K562 (cell line): Measurements from ENCODE around the gene OXLD1. TPM values are rescaled to one million over a fixed set of nuclear protein-coding genes. Genes with fewer than 3 reads are reported as not detected.

Experiments
- ATAC-seq: fragments of 200-7000 bp; cut with Tn5 transposase; 3 replicates; pipeline ENCODE4 v1.9.1; 2020; ENCODE audit warnings: moderate library complexity
- BruUV-seq: library from RNA; stranded (reverse); fragments of 400-500 nt; replicated peaks from 2 replicates; lab custom pipeline; 2021; lab: Mats Ljungman, UMichigan
- CTCF ChIA-PET: fragments of 300-600 bp; formaldehyde crosslinking; extraction: SDS; loops from one replicate; lab custom pipeline; 2021; ENCODE audit warnings: low intra/inter-chr PET ratio; lab: Yijun Ruan, JAX
- POLR2A ChIA-PET: fragments of 300-600, 350-650 bp; sonication (Branson Sonifier 250); formaldehyde crosslinking; extraction: SDS; loops from one replicate; lab custom pipeline; 2021; ENCODE audit warnings: antibody characterized with exemption, inconsistent platforms; lab: Yijun Ruan, JAX
- DNase-seq, 4 experiments: peaks; one replicate each; pipeline versions ENCODE4 v3.0.0 to v3.0.0-alpha.2; 2011 to 2018; ENCODE audit warnings: low spot score in 3 of 4, mixed read lengths in 3 of 4; ENCODE audit errors: extremely low read depth in 1 of 4
- FAIRE-seq: peaks from 2 replicates; lab custom pipeline; 2011; peaks lifted over from hg19 to GRCh38; lab: Jason Lieb, UNC
- H2AFZ ChIP-seq: 2 replicates; pipeline ENCODE4 v1.6.0; 2011; ENCODE audit warnings: low read depth, low read length, control low read depth, inconsistent platforms
- H3K27ac ChIP-seq: fragments of 200-600 bp; 3 replicates; pipeline ENCODE4 v1.8.0; 2011; ENCODE audit warnings: low read depth, mild to moderate bottlenecking, control low read depth, inconsistent platforms, low read length, moderate library complexity, mixed read lengths; ENCODE audit errors: extremely low read depth
- H3K27me3 ChIP-seq, 2 experiments: fragments of 300-600 bp in 1 of 2; 2 replicates in 1 of 2; 3 replicates in 1 of 2; pipeline versions ENCODE4 v1.6.0 to v1.8.0; 2011; ENCODE audit warnings: inconsistent platforms in 2 of 2, low read length in 2 of 2, mild to moderate bottlenecking in 1 of 2, mixed read lengths in 1 of 2, moderate library complexity in 1 of 2; ENCODE audit not compliant: control insufficient read depth in 2 of 2, insufficient read depth in 2 of 2
- H3K36me3 ChIP-seq: fragments of 300-600 bp; 3 replicates; pipeline ENCODE4 v1.8.0; 2011; ENCODE audit warnings: mild to moderate bottlenecking, low read length, inconsistent platforms; ENCODE audit not compliant: control insufficient read depth, insufficient read depth
- H3K4me1 ChIP-seq, 2 experiments: fragments of 200-600 bp in 1 of 2; replicated peaks in 1 of 2; 2 replicates in 1 of 2; 3 replicates in 1 of 2; pipeline versions ENCODE4 v1.5.1 to v1.8.0; 2011; ENCODE audit warnings: inconsistent platforms in 2 of 2, low read length in 2 of 2, mild to moderate bottlenecking in 1 of 2, mixed read lengths in 1 of 2, moderate library complexity in 1 of 2; ENCODE audit not compliant: control insufficient read depth in 2 of 2, insufficient read depth in 2 of 2
- H3K4me2 ChIP-seq: 2 replicates; pipeline ENCODE4 v1.6.1; 2011; ENCODE audit warnings: low read length, control low read depth, inconsistent platforms, mixed read lengths; ENCODE audit not compliant: insufficient read depth
- H3K4me3 ChIP-seq: fragments of 200-600 bp; sonication (generic), shearing (Covaris generic); 2 replicates; pipeline ENCODE4 v1.5.1; 2016; ENCODE audit warnings: control low read depth, inconsistent platforms
- H3K79me2 ChIP-seq: fragments of 200-600 bp; 3 replicates; pipeline ENCODE4 v1.8.0; 2011; ENCODE audit warnings: low read length, inconsistent platforms; ENCODE audit not compliant: control insufficient read depth, insufficient read depth
- H3K9ac ChIP-seq, 2 experiments: 2 replicates each; pipeline versions ENCODE4 v1.6.0 to v1.6.1; 2011; ENCODE audit warnings: low read depth in 2 of 2, low read length in 2 of 2, control low read depth in 1 of 2, inconsistent platforms in 1 of 2, mild to moderate bottlenecking in 1 of 2, mixed read lengths in 1 of 2; ENCODE audit not compliant: insufficient read depth in 1 of 2
- H3K9me1 ChIP-seq: one replicate; pipeline ENCODE4 v1.6.0; 2011; ENCODE audit warnings: inconsistent platforms, mild to moderate bottlenecking, low read length, moderate library complexity; ENCODE audit not compliant: control insufficient read depth, insufficient read depth
- H3K9me3 ChIP-seq: replicated peaks from 2 replicates; pipeline ENCODE4 v1.5.1; 2011; ENCODE audit warnings: low read depth, low read length, inconsistent platforms; ENCODE audit not compliant: control insufficient read depth, insufficient read depth
- H4K20me1 ChIP-seq: replicated peaks from 2 replicates; pipeline ENCODE4 v1.6.1; 2011; ENCODE audit warnings: low read length, inconsistent platforms, mixed read lengths; ENCODE audit not compliant: control insufficient read depth, insufficient read depth
- AFF1 ChIP-seq, 2 experiments: fragments of 450-650 bp; IDR thresholded peaks; 2 replicates each; pipeline ENCODE4 v1.6.1; 2018; ENCODE audit warnings: mild to moderate bottlenecking in 2 of 2, low read depth in 1 of 2; ENCODE audit not compliant: partially characterized antibody in 2 of 2
- CCNT2 ChIP-seq: IDR thresholded peaks from 2 replicates; pipeline ENCODE4 v1.6.1; 2011; ENCODE audit warnings: borderline replicate concordance, low read depth, mild to moderate bottlenecking, moderate library complexity, mixed read lengths, low read length; ENCODE audit not compliant: insufficient read length; ENCODE audit errors: extremely low read depth
- CREB1 ChIP-seq, 2 experiments: sonication (generic) in 1 of 2; formaldehyde crosslinking in 1 of 2; IDR thresholded peaks; 2 replicates each; pipeline versions ENCODE4 v1.6.1 to v1.8.0; 2012 to 2022; ENCODE audit warnings: inconsistent platforms in 1 of 2, mild to moderate bottlenecking in 1 of 2, missing genetic modification reagents in 1 of 2, moderate library complexity in 1 of 2
- HNRNPLL ChIP-seq: fragments of 200-400 bp; formaldehyde crosslinking; IDR thresholded peaks from 2 replicates; pipeline ENCODE4 v1.6.1; 2017; ENCODE audit warnings: low read length, low read depth, mild to moderate bottlenecking; ENCODE audit not compliant: poor library complexity, severe bottlenecking
- PKNOX1 ChIP-seq: fragments of 450-650 bp; IDR thresholded peaks from 2 replicates; pipeline ENCODE4 v1.6.1; 2016
- SUPT5H ChIP-seq: fragments of 450-650 bp; IDR thresholded peaks from 2 replicates; pipeline ENCODE4 v1.6.1; 2016
- TSC22D4 ChIP-seq: fragments of 450-650 bp; IDR thresholded peaks from 2 replicates; pipeline ENCODE4 v1.6.1; 2016; ENCODE audit warnings: missing genetic modification characterization, missing biosample characterization, control low read depth
- WGBS: fragments of 100-300 bp; shearing (Covaris generic); methylation state at CpG from one replicate; pipeline ENCODE4 v1.1.6; 2016; ENCODE audit warnings: low coverage, mixed read lengths; ENCODE audit not compliant: insufficient coverage; ENCODE audit errors: missing lambda C conversion rate; 5-methylcytosine and 5-hydroxymethylcytosine counted together
- in situ Hi-C: fragments of 300-500 bp; cut with MboI; formaldehyde crosslinking; loops from 4 replicates; pipeline ENCODE4 v1.15.0; 2018; ENCODE audit warnings: inconsistent platforms, mixed read lengths
- intact Hi-C: fragments of 100-400 bp; cut with micrococcal nuclease; formaldehyde crosslinking; loops from 2 replicates; pipeline ENCODE4 v1.14.2; 2022
- polyA plus RNA-seq, 8 experiments: library from polyadenylated mRNA; depleted of rRNA in 4 of 8; stranded (reverse) in 5 of 8; unstranded in 3 of 8; fragments of >200 nt; fragmentation: Nextera tagmentation in 2 of 8; fragmentation: Illumina TruSeq in 1 of 8; extraction: Ambion mirVana in 2 of 8; extraction: Trizol in 1 of 8; gene quantifications; 2 replicates each; pipeline versions ENCODE4 v1.2.1 to v1.2.3, GENCODE V29; 2011 to 2014; ENCODE audit warnings: inconsistent platforms in 1 of 8, missing spikeins in 1 of 8
- total RNA-seq, 7 experiments: library from RNA; depleted of rRNA in 6 of 7; stranded (reverse); fragments of >200 nt in 6 of 7; fragmentation: Illumina TruSeq in 2 of 7; extraction: Trizol in 2 of 7; gene quantifications; 2 replicates each; pipeline versions ENCODE4 v1.2.1 to v1.2.3, GENCODE V29; 2011 to 2021; ENCODE audit warnings: low replicate concordance in 1 of 7
- TF ChIP-seq, protein P1 (sequence below): fragments of 250-450 bp; sonication (Bioruptor Pico); IDR thresholded peaks from 2 replicates; pipeline ENCODE4 v1.4.0; 2020

The OXLD1 gene
- total and polyA plus RNA-seq, 9 of the 15 experiments (the other 6 are each of a cell fraction or from before 2014, with no cell fraction given) = 4.4 to 115 (median 29.3) TPM

DNA sequence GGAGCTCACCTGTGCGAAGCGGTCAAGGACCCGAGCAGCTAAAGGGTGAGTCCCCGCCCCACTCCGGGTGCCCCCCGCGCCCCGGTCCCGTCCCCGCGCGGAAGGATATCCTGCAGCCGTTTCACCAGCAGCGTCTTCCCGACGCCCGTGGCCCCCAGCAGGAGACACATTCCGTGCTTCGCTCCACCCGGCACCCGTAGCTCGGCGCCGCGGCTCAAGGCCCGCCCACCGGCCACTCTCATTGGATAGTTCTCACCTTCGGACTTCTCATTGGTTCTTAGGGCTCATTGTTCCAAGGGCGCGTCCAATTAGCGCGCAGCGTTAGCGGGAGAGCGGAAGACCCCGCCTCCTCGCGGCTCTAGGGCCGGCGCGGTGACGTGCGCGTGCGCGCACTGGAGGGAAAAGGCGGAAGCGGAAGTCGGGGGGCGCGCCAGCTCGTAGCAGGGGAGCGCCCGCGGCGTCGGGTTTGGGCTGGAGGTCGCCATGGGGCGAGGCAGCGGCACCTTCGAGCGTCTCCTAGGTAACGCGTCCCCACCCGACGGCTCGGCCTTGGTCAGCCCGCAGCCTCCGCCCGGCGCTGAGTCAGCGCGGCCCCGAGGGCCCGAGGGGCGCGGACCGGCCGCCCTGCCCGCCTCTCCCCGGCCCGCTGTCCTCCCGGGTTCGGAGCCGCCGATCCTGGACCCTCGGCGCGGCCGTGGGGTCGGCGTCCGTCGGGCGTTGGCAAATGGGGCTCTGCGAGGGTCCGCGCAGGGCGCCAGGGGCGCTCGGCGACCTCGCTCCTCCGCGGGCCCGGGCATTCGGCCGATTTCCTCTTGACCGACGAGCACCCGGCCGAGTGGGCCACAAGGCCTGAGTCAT, 17.4 kb upstream of the OXLD1 start, which contains the start of the genes ARL16 and HGS:
TSS of gene ARL16 (minus strand) at position 214 of the 858 bp plus-strand sequence. CDS start at position 170, 44 bp downstream.
TSS of gene HGS (plus strand) at position 428 of the 858 bp plus-strand sequence. CDS start at position 484, 56 bp downstream.
- peaks cover 12% of the 10 kb centered on the region; the same call in 1 of the 2 replicates for H4K20me1 ChIP-seq
- ATAC-seq (peak; percentile 99), FAIRE-seq (peak; percentile 100), DNase-seq (peak; percentile 96 to 100 (median 98))
- CTCF ChIA-PET = interaction anchor here (0.6 kb wide), 2 partner anchors 33 to 115 kb away, joined by 3 read pairs; no protein-coding TSS in a partner anchor
- no peaks in the 10 kb centered on the region for H3K27me3 ChIP-seq
- H3K79me2 ChIP-seq = peaks cover 55% of the 10 kb centered on the region
- in situ Hi-C loops = no loop called here
- H3K4me3 ChIP-seq = peak within 1 kb of the TSS; percentile 96
- POLR2A ChIA-PET = interaction anchor here (0.6 to 3.5 kb wide), 24 partner anchors 9 to 1080 kb away, joined by 3 to 39 read pairs (median 4); partner anchors contain the start of genes CCDC137, MRPL12 and OXLD1
- intact Hi-C loops = no loop called here
- H2AFZ ChIP-seq = peak within 1 kb of the TSS; percentile 78
- under 1% methylated on average over 63 of the region's 112 CpGs for WGBS
- H3K9me3 ChIP-seq = no peaks in the 10 kb centered on the region
- BruUV-seq = no TSS peak
- H3K36me3 ChIP-seq = peaks cover 52% of the 10 kb centered on the region; the same call in 2 of the 3 replicates
- peak within 1 kb of the TSS; percentile 95 for H3K27ac ChIP-seq
- peaks cover 13 to 61% of the 10 kb centered on the region in 2 experiments for H3K4me1 ChIP-seq
- peak within 1 kb of the TSS; percentile 96 to 99 for H3K9ac ChIP-seq
- H3K9me1 ChIP-seq = peaks cover 6% of the 10 kb centered on the region
- peak within 1 kb of the TSS; percentile 96 for H3K4me2 ChIP-seq
- no peak for TF ChIP-seq AFF1 (IDR thresholded peaks at IDR 0.05; ENCODE audit: low read depth in 1 of 2, partially characterized antibody in 2 of 2)
- peak; percentile 20 for TF ChIP-seq HNRNPLL
- TF ChIP-seq CCNT2 = peak; percentile 31
- peak; percentile 69 for TF ChIP-seq SUPT5H
- TF ChIP-seq, protein P1, sequence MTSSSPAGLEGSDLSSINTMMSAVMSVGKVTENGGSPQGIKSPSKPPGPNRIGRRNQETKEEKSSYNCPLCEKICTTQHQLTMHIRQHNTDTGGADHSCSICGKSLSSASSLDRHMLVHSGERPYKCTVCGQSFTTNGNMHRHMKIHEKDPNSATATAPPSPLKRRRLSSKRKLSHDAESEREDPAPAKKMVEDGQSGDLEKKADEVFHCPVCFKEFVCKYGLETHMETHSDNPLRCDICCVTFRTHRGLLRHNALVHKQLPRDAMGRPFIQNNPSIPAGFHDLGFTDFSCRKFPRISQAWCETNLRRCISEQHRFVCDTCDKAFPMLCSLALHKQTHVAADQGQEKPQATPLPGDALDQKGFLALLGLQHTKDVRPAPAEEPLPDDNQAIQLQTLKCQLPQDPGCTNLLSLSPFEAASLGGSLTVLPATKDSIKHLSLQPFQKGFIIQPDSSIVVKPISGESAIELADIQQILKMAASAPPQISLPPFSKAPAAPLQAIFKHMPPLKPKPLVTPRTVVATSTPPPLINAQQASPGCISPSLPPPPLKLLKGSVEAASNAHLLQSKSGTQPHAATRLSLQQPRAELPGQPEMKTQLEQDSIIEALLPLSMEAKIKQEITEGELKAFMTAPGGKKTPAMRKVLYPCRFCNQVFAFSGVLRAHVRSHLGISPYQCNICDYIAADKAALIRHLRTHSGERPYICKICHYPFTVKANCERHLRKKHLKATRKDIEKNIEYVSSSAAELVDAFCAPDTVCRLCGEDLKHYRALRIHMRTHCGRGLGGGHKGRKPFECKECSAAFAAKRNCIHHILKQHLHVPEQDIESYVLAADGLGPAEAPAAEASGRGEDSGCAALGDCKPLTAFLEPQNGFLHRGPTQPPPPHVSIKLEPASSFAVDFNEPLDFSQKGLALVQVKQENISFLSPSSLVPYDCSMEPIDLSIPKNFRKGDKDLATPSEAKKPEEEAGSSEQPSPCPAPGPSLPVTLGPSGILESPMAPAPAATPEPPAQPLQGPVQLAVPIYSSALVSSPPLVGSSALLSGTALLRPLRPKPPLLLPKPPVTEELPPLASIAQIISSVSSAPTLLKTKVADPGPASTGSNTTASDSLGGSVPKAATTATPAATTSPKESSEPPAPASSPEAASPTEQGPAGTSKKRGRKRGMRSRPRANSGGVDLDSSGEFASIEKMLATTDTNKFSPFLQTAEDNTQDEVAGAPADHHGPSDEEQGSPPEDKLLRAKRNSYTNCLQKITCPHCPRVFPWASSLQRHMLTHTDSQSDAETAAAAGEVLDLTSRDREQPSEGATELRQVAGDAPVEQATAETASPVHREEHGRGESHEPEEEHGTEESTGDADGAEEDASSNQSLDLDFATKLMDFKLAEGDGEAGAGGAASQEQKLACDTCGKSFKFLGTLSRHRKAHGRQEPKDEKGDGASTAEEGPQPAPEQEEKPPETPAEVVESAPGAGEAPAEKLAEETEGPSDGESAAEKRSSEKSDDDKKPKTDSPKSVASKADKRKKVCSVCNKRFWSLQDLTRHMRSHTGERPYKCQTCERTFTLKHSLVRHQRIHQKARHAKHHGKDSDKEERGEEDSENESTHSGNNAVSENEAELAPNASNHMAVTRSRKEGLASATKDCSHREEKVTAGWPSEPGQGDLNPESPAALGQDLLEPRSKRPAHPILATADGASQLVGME (CRISPR knock-in tag) = peak; percentile 63; the same call in 1 of the 2 replicates
- peak; percentile 59 for TF ChIP-seq PKNOX1
- TF ChIP-seq TSC22D4 (tag) = no peak
- TF ChIP-seq CREB1 (IDR thresholded peaks at IDR 0.05) = peak; percentile 63
- TF ChIP-seq CREB1 (CRISPR knock-in tag; IDR thresholded peaks at IDR 0.05) = peak; percentile 81
